ENCODE results near the gene FBXL16.
"Not testable (repeated sequence)": the region's sequence is repeated elsewhere in the genome, so short reads cannot be mapped to it uniquely, and the experiment has no call there.

- not testable (repeated sequence) for TF ChIP-seq CTCF (optimal IDR thresholded peaks at IDR 0.05 in 1 of 3, IDR thresholded peaks at IDR 0.05 in 1 of 3, conservative IDR thresholded peaks at IDR 0.05 in 1 of 3; ENCODE audit: extremely low read depth in 1 of 3, insufficient read depth in 2 of 3, low read length in 3 of 3); EZH2 (IDR thresholded peaks at IDR 0.05; ENCODE audit: low read length)
Observed at GRCh38 chr16:754121-754607, 48.6 kb upstream of the FBXL16 start.

Data from keratinocyte (primary cell).